Measurements from ENCODE around the gene CERS5.

GRCh38 chr12:50104417-50105366 lies 62.5 kb downstream of the CERS5 start:
- TF ChIP-seq EZH2 (IDR thresholded peaks at IDR 0.05) = no peak
- TF ChIP-seq POLR2AphosphoS5 (IDR thresholded peaks at IDR 0.05; ENCODE audit: borderline replicate concordance, low read depth, low read length) = no peak

Data from SK-N-MC (cell line).